PC-3 (cell line): ENCODE measurements around the gene CRPPA. TPM values are rescaled to one million over a fixed set of nuclear protein-coding genes. Genes with fewer than 3 reads are reported as not detected.

Experiments
- ATAC-seq: fragments of 200-7000 bp; cut with Tn5 transposase; 2 replicates; pipeline ENCODE4 v1.9.1; 2020; ENCODE audit warnings: mild to moderate bottlenecking, moderate library complexity
- BruUV-seq: library from RNA; stranded (reverse); fragments of 400-500 nt; replicated peaks from 2 replicates; lab custom pipeline; 2021; lab: Mats Ljungman, UMichigan
- CTCF ChIA-PET: fragments of 300-600 bp; sonication (Branson Sonifier 250); formaldehyde crosslinking; loops from one replicate; lab custom pipeline; 2022; ENCODE audit warnings: antibody characterized with exemption; lab: Charles Lee
- POLR2A ChIA-PET: fragments of 300-600 bp; sonication (Branson Sonifier 250); formaldehyde crosslinking; loops from one replicate; lab custom pipeline; 2022; ENCODE audit warnings: antibody characterized with exemption; ENCODE audit not compliant: unreplicated experiment; lab: Charles Lee
- DNase-seq: peaks from one replicate; pipeline ENCODE4 v3.0.0-alpha.2; 2015
- H2AFZ ChIP-seq: fragments of 300-600 bp; sonication (generic); 2 replicates; pipeline ENCODE4 v1.6.0; 2016; ENCODE audit warnings: antibody characterized with exemption, low read length
- H3F3A ChIP-seq: fragments of 300-600 bp; sonication (generic); one replicate; pipeline ENCODE4 v1.6.0; 2017; ENCODE audit warnings: antibody characterized with exemption, low read length, control low read depth, mild to moderate bottlenecking; ENCODE audit not compliant: unreplicated experiment
- H3K27ac ChIP-seq: fragments of 300-600 bp; sonication (generic); 2 replicates; pipeline ENCODE4 v1.5.1; 2016; ENCODE audit warnings: mild to moderate bottlenecking, low read length
- H3K27me3 ChIP-seq: fragments of 300-600 bp; sonication (generic); 2 replicates; pipeline ENCODE4 v1.6.1; 2016; ENCODE audit warnings: low read length, mixed read lengths
- H3K36me3 ChIP-seq: fragments of 300-600 bp; sonication (generic); 2 replicates; pipeline ENCODE4 v1.6.1; 2016; ENCODE audit warnings: low read depth, mixed run types, low read length, mixed read lengths
- H3K4me1 ChIP-seq: fragments of 300-600 bp; sonication (generic); 2 replicates; pipeline ENCODE4 v1.5.1; 2016; ENCODE audit warnings: low read length; ENCODE audit not compliant: insufficient read depth
- H3K4me2 ChIP-seq: fragments of 300-600 bp; sonication (generic); 2 replicates; pipeline ENCODE4 v1.6.0; 2016; ENCODE audit warnings: low read length
- H3K4me3 ChIP-seq: fragments of 300-600 bp; sonication (generic); 2 replicates; pipeline ENCODE4 v1.5.1; 2016; ENCODE audit warnings: mild to moderate bottlenecking, low read length, mixed read lengths
- H3K79me2 ChIP-seq: fragments of 300-600 bp; sonication (generic); 2 replicates; pipeline ENCODE4 v1.6.1; 2017; ENCODE audit warnings: low read length, mixed read lengths
- H3K9ac ChIP-seq: fragments of 300-600 bp; sonication (generic); 2 replicates; pipeline ENCODE4 v1.6.0; 2016; ENCODE audit warnings: mild to moderate bottlenecking, low read length
- H3K9me2 ChIP-seq: fragments of 300-600 bp; sonication (generic); replicated peaks from 2 replicates; pipeline ENCODE4 v1.6.1; 2016; ENCODE audit warnings: mixed run types, low read length, mixed read lengths
- H3K9me3 ChIP-seq: fragments of 300-600 bp; sonication (generic); 2 replicates; pipeline ENCODE4 v1.6.1; 2016; ENCODE audit warnings: low read length, mixed read lengths
- H4K20me1 ChIP-seq: fragments of 300-600 bp; sonication (generic); 2 replicates; pipeline ENCODE4 v1.6.1; 2016; ENCODE audit warnings: low read length, mixed read lengths
- EZH2 ChIP-seq: fragments of 300-600 bp; sonication (generic); IDR thresholded peaks from one replicate; pipeline ENCODE4 v1.6.1; 2017; ENCODE audit warnings: antibody characterized with exemption, mild to moderate bottlenecking, low read length; ENCODE audit not compliant: unreplicated experiment
- EZH2phosphoT487 ChIP-seq: fragments of 300-600 bp; sonication (generic); IDR thresholded peaks from 2 replicates; pipeline ENCODE4 v1.6.1; 2018; ENCODE audit warnings: mild to moderate bottlenecking, antibody characterized with exemption, low read length, borderline replicate concordance
- intact Hi-C: fragments of 100-400 bp; cut with micrococcal nuclease; formaldehyde crosslinking; loops from 2 replicates; pipeline ENCODE4 v1.9.0; 2023
- total RNA-seq: library from RNA; depleted of rRNA; stranded (reverse); fragments of >200 nt; gene quantifications from 2 replicates; pipeline ENCODE4 v1.2.3, GENCODE V29; 2014
- TF ChIP-seq, protein P1 (sequence below): fragments of 300-600 bp; sonication (generic); conservative IDR thresholded peaks from 2 replicates; pipeline ENCODE4 v1.5.1; 2017; ENCODE audit warnings: antibody characterized with exemption, low read depth, mild to moderate bottlenecking, low read length

The CRPPA gene
- total RNA-seq, 1 experiment from 2014 or later: 1.2 TPM

DNA sequence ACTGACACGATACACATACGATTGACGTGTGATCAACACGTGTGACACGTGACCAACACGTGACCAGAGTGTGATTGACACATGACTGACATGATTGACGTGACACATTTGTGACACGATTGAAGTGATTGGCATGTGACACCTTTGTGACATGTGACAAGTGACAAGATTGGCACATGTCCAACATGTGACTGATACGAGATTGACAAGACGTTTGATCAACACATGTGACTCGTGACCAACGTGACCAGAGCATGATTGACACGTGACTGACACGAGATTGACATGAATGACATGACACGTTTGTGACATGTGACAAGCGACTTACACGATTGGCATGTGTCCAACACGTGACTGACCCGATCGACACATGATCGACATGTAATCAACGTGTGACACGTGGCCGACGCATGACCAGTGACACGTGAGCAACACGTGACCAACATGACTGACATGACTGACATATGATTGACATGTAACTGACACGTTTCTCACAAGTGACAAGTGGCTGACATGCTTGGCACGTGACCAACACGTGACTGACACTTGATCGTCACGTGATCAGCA, 22.0 kb downstream of the CRPPA start:
- Histone ChIP-seq H3K79me2 (no peaks in the 10 kb centered on the region), H3K4me2 (no peak overlapping the region), H3K9me3 (peaks cover 29% of the 10 kb centered on the region; the same call in 1 of the 2 replicates), H3K9me2 (no peaks in the 10 kb centered on the region), H4K20me1 (no peaks in the 10 kb centered on the region), H2AFZ (no peak overlapping the region), H3F3A (peaks cover 26% of the 10 kb centered on the region), H3K27ac (no peak overlapping the region), H3K4me3 (no peak overlapping the region), H3K27me3 (no peaks in the 10 kb centered on the region), H3K36me3 (peaks cover 4% of the 10 kb centered on the region; the same call in 1 of the 2 replicates), H3K4me1 (peaks cover 19% of the 10 kb centered on the region), H3K9ac (no peak overlapping the region)
- no TSS peak for BruUV-seq
- intact Hi-C loops: no loop called here
- DNase-seq (no peak), ATAC-seq (no peak)
- ChIA-PET POLR2A (no interaction called here), CTCF (no interaction called here)
- TF ChIP-seq EZH2phosphoT487 (no peak), EZH2 (no peak)
- TF ChIP-seq, protein P1, sequence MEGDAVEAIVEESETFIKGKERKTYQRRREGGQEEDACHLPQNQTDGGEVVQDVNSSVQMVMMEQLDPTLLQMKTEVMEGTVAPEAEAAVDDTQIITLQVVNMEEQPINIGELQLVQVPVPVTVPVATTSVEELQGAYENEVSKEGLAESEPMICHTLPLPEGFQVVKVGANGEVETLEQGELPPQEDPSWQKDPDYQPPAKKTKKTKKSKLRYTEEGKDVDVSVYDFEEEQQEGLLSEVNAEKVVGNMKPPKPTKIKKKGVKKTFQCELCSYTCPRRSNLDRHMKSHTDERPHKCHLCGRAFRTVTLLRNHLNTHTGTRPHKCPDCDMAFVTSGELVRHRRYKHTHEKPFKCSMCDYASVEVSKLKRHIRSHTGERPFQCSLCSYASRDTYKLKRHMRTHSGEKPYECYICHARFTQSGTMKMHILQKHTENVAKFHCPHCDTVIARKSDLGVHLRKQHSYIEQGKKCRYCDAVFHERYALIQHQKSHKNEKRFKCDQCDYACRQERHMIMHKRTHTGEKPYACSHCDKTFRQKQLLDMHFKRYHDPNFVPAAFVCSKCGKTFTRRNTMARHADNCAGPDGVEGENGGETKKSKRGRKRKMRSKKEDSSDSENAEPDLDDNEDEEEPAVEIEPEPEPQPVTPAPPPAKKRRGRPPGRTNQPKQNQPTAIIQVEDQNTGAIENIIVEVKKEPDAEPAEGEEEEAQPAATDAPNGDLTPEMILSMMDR: no peak

DNA sequence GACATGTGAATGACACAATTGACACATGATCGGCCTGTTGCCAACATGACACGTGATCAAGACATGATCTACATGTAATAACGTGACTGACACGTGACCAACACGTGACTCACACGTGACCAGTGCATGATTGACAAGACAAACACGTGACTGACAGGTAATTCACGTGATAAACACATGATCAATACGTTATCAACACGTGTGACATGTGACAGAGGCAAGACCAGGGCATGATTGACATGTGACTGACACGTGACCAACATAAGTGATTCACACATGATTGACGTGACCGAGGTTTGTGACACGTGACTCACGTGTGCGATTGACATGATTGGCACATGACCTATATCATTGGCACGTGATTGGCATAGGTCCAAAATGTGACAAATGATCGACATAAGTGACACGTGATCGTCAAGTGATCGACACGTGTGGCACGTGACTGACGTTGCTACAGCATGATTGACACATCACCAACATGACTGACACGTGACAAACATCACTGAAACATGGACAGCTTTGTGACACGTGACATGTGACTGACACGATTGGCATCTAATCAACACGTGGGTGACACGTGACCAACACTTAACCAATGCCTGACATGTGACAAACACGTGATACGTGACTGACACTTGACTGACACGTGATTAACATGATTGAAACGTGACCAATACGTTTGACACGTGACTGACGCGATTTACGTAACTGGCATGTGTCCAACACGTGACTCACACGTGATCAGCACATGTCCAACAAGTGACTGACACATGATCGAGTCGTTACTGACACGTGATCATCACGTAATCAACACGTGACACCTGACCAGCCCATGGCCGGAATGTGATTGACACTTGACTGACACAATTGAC, 23.0 kb downstream of the CRPPA start:
- TF ChIP-seq EZH2 (no peak), EZH2phosphoT487 (no peak)
- TF ChIP-seq, protein P1: no peak
- CTCF ChIA-PET: no interaction called here
- H3K9me2 ChIP-seq: no peaks in the 10 kb centered on the region
- intact Hi-C loops: no loop called here
- no TSS peak for BruUV-seq
- no peak overlapping the region for H3K9ac ChIP-seq
- H3F3A ChIP-seq: peaks cover 26% of the 10 kb centered on the region
- DNase-seq (no peak), ATAC-seq (no peak)
- H4K20me1 ChIP-seq: no peaks in the 10 kb centered on the region
- no peaks in the 10 kb centered on the region for H3K27me3 ChIP-seq
- H3K27ac ChIP-seq: no peak overlapping the region
- peaks cover 29% of the 10 kb centered on the region; the same call in 1 of the 2 replicates for H3K9me3 ChIP-seq
- peaks cover 4% of the 10 kb centered on the region; the same call in 1 of the 2 replicates for H3K36me3 ChIP-seq
- POLR2A ChIA-PET: no interaction called here
- peaks cover 19% of the 10 kb centered on the region for H3K4me1 ChIP-seq
- no peak overlapping the region for H2AFZ ChIP-seq
- no peaks in the 10 kb centered on the region for H3K79me2 ChIP-seq
- H3K4me3 ChIP-seq: no peak overlapping the region
- H3K4me2 ChIP-seq: no peak overlapping the region
